ENCODE measurements around the gene WIF1.

GRCh38 chr12:65125247-65125646 lies 4.1 kb upstream of the WIF1 start:
- TF ChIP-seq POLR2A (IDR thresholded peaks at IDR 0.05): no peak
- no peak for TF ChIP-seq CTCF (IDR thresholded peaks at IDR 0.05)
- TF ChIP-seq POLR2AphosphoS5 (IDR thresholded peaks at IDR 0.05): no peak
- TF ChIP-seq EP300 (IDR thresholded peaks at IDR 0.05): no peak

Data from gastroesophageal sphincter (tissue), 3 donors.